ENCODE results near the gene TRIP10. TPM values are rescaled to one million over a fixed set of nuclear protein-coding genes. Genes with fewer than 3 reads are reported as not detected.
A peak's percentile ranks its signal among the peaks of the same experiment; 100 is the strongest.

TRIP10 gene
- total RNA-seq, 2 donors from 2014 or later: 23.1 to 31.9 TPM

GRCh38 chr19:6738787-6739389 lies 592 bp upstream of the TRIP10 start:
- WGBS, 2 donors: 6 to 10% methylated on average over 23 to 24 of the region's 24 CpGs
- H3K36me3 ChIP-seq (replicated peaks in 1 of 2; ENCODE audit: insufficient read depth in 1 of 2, low read depth in 2 of 2): peaks cover 0 to 2% of the 10 kb centered on the region in 2 donors
- peaks cover 44% of the 10 kb centered on the region for H3K4me1 ChIP-seq
- H3K4me3 ChIP-seq: no peak overlapping the region
- no peaks in the 10 kb centered on the region for H3K27me3 ChIP-seq
- peak; percentile 47 to 63 (median 52) for DNase-seq
- no peak for TF ChIP-seq CTCF (IDR thresholded peaks at IDR 0.05)
- TF ChIP-seq POLR2A (IDR thresholded peaks at IDR 0.05): no peak
- H3K9me3 ChIP-seq: no peaks in the 10 kb centered on the region
- H3K27ac ChIP-seq: peak overlapping the region; percentile 86 to 95 (median 93)
- ATAC-seq: no peak
- intact Hi-C loops (cut with DNase I): no loop called here

- DNase-seq: peak in 3 of 4 donors; percentile 44 to 51 (median 50)
- peaks cover 55% of the 10 kb centered on the region for H3K4me1 ChIP-seq
Measured at GRCh38 chr19:6739883-6740588, 556 bp downstream of the TRIP10 start.

GRCh38 chr19:6740589-6741343 lies 1.3 kb downstream of the TRIP10 start:
- intact Hi-C loops (cut with DNase I): loop anchor here (10.0 kb wide), 2 partner anchors 124 to 226 kb away; no protein-coding TSS in a partner anchor
- no peak for ATAC-seq

More at GRCh38 chr19:6739883-6740588, 556 bp downstream of the TRIP10 start:
- TF ChIP-seq POLR2A (IDR thresholded peaks at IDR 0.05) (no peak), CTCF (IDR thresholded peaks at IDR 0.05) (no peak)
- Histone ChIP-seq H3K4me3 (peak overlapping the region; percentile 42 to 73), H3K27ac (peak overlapping the region; percentile 81 to 95 (median 88)), H3K27me3 (no peaks in the 10 kb centered on the region), H3K36me3 (replicated peaks in 1 of 2; ENCODE audit: insufficient read depth in 1 of 2, low read depth in 2 of 2) (no peaks in the 10 kb centered on the region), H3K9me3 (no peaks in the 10 kb centered on the region)
- WGBS, 2 donors: 0% methylated on average over 13 to 34 of the region's 34 CpGs
- intact Hi-C loops (cut with DNase I): loop anchor here (10.0 kb wide), 2 partner anchors 125 to 225 kb away; no protein-coding TSS in a partner anchor
- no peak for ATAC-seq

GRCh38 chr19:6743066-6743465 lies 3.6 kb downstream of the TRIP10 start:
- no peak for TF ChIP-seq POLR2A (IDR thresholded peaks at IDR 0.05)
- intact Hi-C loops (cut with DNase I): loop anchor here (10.0 kb wide), 2 partner anchors 122 to 228 kb away; no protein-coding TSS in a partner anchor
- no peak overlapping the region for H3K4me3 ChIP-seq
- ATAC-seq: no peak
- H3K4me1 ChIP-seq: peaks cover 43% of the 10 kb centered on the region
- H3K9me3 ChIP-seq: no peaks in the 10 kb centered on the region
- H3K36me3 ChIP-seq (replicated peaks in 1 of 2; ENCODE audit: insufficient read depth in 1 of 2, low read depth in 2 of 2): peaks cover 4 to 12% of the 10 kb centered on the region in 2 donors
- H3K27ac ChIP-seq: peak overlapping the region in 1 of 4 donors; percentile 13
- no peaks in the 10 kb centered on the region for H3K27me3 ChIP-seq
- 76 to 86% methylated on average over 7 of the region's 7 CpGs for WGBS, 2 donors
- no peak for DNase-seq

More at GRCh38 chr19:6740589-6741343, 1.3 kb downstream of the TRIP10 start:
- DNase-seq: peak; percentile 42 to 50 (median 49)
- Histone ChIP-seq H3K9me3 (no peaks in the 10 kb centered on the region), H3K27ac (peak overlapping the region; percentile 81 to 95 (median 88)), H3K4me1 (peaks cover 54% of the 10 kb centered on the region), H3K36me3 (replicated peaks in 1 of 2; ENCODE audit: insufficient read depth in 1 of 2, low read depth in 2 of 2) (no peaks in the 10 kb centered on the region), H3K4me3 (peak overlapping the region; percentile 42 to 73), H3K27me3 (no peaks in the 10 kb centered on the region)
- WGBS, 2 donors: 2 to 5% methylated on average over 16 to 45 of the region's 46 CpGs
- TF ChIP-seq POLR2A (IDR thresholded peaks at IDR 0.05): peak in 1 of 3 donors; percentile 38
- TF ChIP-seq CTCF (IDR thresholded peaks at IDR 0.05): no peak
